ENCODE results near the gene SPATS2L.

Gene SPATS2L

GRCh38 chr2:200472853-200473464 is 166.5 kb downstream of the SPATS2L start:
- DNase-seq = no peak

GRCh38 chr2:200475795-200476194 is 169.3 kb downstream of the SPATS2L start:
- no peak for DNase-seq

DNA sequence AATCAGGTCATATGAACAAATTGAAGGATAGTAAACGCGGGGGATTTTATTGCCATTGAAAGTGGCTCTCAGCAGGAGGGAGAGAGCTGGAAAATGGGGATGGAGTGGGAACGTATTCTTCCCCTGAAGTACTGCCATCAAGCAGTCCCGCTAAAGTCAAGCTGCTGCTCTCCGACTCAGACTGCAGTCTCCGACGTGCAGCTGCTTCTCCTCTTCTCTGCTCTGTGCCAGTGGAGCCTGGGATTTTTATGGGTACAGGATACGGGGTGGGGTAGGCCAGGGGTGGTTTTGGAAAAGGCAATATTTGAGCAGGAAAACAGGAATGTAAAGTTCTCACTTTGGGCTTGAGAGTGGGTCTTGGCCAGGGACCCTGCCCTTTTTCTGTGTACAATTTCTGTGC is 170.3 kb downstream of the SPATS2L start:
- no peak for DNase-seq

GRCh38 chr2:200477667-200478131 is 171.2 kb downstream of the SPATS2L start:
- DNase-seq = no peak

- DNase-seq = no peak
These were observed 173.3 kb downstream of the SPATS2L start for GRCh38 chr2:200479692-200480265.

GRCh38 chr2:200482194-200482593 is 175.7 kb downstream of the SPATS2L start:
- no peak for DNase-seq

GRCh38 chr2:200483729-200484198 is 177.3 kb downstream of the SPATS2L start:
- DNase-seq = peak; percentile 82

DNA sequence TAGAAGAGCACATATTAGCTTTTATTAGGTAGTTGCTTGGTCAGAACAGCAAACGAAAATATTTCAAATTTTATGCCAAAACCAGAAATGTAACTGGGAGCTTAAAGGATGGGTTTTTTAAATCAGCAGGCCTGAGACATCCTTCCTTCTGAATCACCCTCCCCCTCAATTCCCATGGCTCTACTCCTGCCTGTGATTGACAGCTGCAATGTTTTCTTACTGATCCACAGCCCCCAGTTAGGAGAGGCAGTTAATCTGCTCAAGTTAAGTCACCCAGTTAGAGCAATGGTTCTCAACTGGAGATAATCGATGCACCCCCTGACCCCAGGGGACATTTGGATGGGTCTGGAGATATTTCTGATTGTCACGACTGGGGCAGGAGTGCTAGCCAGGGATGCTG is 178.4 kb downstream of the SPATS2L start:
- DNase-seq = no peak

- no peak for DNase-seq
These were observed 180.0 kb downstream of the SPATS2L start for GRCh38 chr2:200486529-200486928.

DNA sequence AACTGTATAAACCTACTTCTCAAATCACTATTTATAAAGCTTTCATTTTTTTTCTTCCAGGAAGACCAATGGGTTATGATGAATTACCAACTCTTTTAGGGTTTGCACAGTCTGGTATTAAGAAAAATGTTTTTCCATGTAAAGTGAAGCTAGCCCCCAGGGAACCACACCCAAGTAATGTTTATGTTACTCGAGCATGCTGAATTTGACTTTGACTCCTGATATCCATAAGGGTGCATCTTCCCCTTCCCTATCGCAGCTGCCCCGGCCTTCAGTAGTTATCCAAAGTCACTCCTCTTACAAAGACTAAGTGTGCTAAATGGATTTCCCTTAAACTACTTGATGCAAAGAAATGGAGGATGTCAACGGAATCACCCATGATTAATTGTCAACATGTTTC is 181.7 kb downstream of the SPATS2L start:
- no peak for DNase-seq

- DNase-seq = no peak
These were observed 183.5 kb downstream of the SPATS2L start for GRCh38 chr2:200490001-200490400.

DNA sequence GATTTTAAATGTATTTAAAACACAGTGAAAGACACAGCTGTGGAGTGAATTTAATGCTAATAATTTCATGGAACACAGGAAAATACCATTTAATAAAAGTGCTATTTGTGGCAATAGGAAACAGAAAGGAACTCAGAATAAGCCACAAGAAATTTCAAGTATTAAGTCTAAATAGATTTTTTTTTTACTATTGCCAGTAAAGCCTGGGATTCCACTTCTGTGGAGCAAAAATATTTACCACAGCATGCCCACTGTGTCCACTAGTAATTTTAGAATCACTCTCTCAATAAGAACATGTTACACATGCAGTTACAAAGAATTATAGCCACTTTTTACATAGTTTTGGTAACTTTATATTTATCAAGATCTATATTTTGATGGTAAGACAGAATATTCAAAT is 186.2 kb downstream of the SPATS2L start:
- DNase-seq = no peak

- DNase-seq = no peak
These were observed 187.6 kb downstream of the SPATS2L start for GRCh38 chr2:200494048-200494447.

DNA sequence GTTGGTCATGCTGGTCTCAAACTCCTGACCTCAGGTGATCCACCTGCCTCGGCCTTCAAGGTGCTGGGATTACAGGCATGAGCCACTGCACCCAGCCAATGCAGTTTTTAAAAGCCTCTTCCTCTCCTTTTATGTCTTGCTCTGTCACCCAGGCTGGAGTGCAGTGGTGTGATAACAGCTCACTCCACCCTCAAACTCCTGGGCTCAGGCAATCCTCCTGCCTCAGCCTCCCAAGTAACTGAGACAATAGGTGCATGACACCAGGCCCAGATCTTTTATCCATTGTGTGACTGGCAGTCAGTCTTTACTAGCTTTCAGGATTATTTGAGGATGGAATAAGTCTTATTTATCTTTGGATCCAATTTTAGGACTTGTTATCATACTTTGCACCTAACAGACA is 190.2 kb downstream of the SPATS2L start:
- DNase-seq = no peak

GRCh38 chr2:200498402-200499162 is 192.1 kb downstream of the SPATS2L start:
- no peak for DNase-seq

GRCh38 chr2:200502196-200502595 is 195.7 kb downstream of the SPATS2L start:
- no peak for DNase-seq

DNA sequence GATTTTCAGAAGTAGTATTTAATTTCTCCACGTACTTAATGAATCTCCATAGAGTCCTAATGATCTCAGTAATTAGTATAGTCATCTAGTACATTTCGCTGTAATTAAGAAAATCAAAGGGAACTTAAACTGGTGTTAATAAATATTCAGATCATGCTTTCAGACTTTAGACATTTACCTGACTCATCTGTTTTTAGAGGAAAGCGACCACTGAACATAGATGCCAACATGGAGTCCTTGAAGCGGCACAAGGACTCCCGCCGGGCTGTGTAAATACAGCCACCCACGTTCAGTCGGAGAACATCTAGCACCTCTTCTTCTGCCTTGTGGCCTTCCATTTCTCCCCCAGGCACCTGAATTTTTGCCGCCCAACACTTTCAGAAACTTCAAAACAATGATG is 200.2 kb downstream of the SPATS2L start:
- DNase-seq = no peak

GRCh38 chr2:200507179-200507578 is 200.7 kb downstream of the SPATS2L start:
- no peak for DNase-seq

DNA sequence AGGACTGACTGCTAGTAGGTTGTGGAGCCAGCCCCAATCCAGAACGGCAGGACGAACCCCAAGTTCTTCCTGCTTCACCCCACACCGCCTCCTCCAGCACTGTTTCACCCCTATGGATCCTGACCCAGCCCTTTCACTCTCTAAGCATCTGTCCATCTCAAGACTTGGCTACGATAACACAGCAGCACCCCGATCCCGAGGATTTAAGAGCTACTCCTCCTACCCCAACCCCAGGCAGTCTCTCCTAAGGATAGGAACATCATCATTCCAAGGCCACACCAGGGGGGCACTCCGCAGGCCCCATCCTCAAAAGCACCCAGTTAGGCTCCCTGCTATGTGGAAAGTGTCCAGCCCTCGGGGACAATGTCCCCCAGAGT is 202.7 kb downstream of the SPATS2L start:
- DNase-seq = no peak

GRCh38 chr2:200509612-200510433 is 203.3 kb downstream of the SPATS2L start, which contains the start of gene KCTD18:
Gene KCTD18 (minus strand): TSS chr2:200510068. CDS start chr2:200507016, 3,052 bp downstream.
- peak; percentile 77 for DNase-seq

DNA sequence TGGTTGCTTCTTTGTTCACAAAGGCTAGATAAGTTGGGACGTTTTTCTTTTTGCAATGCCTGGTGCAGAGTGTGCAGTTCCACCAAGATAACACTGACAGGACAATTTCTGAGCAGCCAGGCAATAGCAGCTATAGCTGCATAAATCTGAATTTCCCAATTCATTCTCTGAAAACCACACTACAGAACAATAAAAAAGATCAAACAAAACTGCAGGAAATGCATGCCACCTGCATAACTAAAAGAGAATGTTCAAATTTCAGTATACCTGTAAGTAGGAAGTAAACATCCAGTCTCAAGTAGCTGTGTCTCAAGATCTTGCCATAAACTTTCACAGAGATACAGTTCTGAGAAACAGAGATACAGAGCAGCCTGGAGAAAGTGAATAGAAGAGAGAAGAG is 208.7 kb downstream of the SPATS2L start:
- no peak for DNase-seq

GRCh38 chr2:200523158-200523557 is 216.7 kb downstream of the SPATS2L start:
- DNase-seq = no peak

- DNase-seq = no peak
These were observed 217.1 kb downstream of the SPATS2L start for GRCh38 chr2:200523604-200524003.

All from COR-L47 (cell line).